NCI-H526 (cell line): ENCODE results near the gene AIP.

Experiments
- DNase-seq, 2 experiments: peaks; one replicate each; lab custom pipeline; 2025; lab: John Stamatoyannopoulos, UW

AIP gene

GRCh38 chr11:67532889-67533288 is 50.1 kb downstream of the AIP start:
- DNase-seq = no peak

GRCh38 chr11:67534070-67534679 is 51.3 kb downstream of the AIP start:
- no peak for DNase-seq

GRCh38 chr11:67535561-67535960 is 52.7 kb downstream of the AIP start:
- DNase-seq = no peak

- DNase-seq = no peak
Measured at GRCh38 chr11:67538306-67538705, 55.5 kb downstream of the AIP start.

- DNase-seq = no peak
Measured at GRCh38 chr11:67538823-67539505, 56.1 kb downstream of the AIP start.

DNA sequence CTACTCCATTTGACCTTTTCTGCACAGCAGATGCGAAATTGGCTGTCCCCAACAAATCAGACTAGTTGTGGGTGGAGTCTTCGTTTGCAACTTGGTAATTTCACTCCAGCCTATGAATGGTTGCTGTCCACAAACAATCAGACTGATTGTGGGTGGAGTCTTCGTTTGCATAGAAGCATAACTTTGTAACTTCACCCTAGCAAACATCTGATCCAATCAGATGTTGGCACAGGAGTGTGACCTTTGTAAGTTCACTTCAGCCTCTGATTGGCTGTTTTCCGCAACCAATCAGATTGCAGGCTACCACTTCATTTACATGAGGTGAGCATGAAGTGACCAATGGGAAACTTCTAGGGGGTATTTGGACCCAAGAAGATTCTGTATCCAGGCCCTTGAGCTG is 56.7 kb downstream of the AIP start:
- peak in 1 of 2 experiments; percentile 17 for DNase-seq
